Spleen (tissue), 7 donors: ENCODE results near the gene XRCC4.

Experiments
- CTCF ChIP-seq, 11 experiments: fragments of 200-600 bp in 7 of 11; fragments of 450-650 bp in 4 of 11; sonication (generic) in 4 of 11; IDR thresholded peaks in 8 of 11; conservative IDR thresholded peaks in 3 of 11; 1 replicate in 7 of 11; 2 replicates in 4 of 11; pipeline versions ENCODE4 v1.4.0 to v1.8.0; 2016 to 2021; ENCODE audit warnings: antibody characterized with exemption in 11 of 11, inconsistent platforms in 4 of 11, mild to moderate bottlenecking in 1 of 11
- POLR2AphosphoS5 ChIP-seq, 3 donors: sonication (generic); formaldehyde crosslinking; IDR thresholded peaks; one replicate each; pipeline ENCODE4 v1.5.1; 2017; ENCODE audit warnings: antibody characterized with exemption in 3 of 3
- donor health status: DM: no; HTN: no; CAD: no; lungs with moderate emphysema.
- donor health status: DM: no; HTN: no; CAD: no.
- donor health status: DM: no; HTN: no; CAD: no.

DNA sequence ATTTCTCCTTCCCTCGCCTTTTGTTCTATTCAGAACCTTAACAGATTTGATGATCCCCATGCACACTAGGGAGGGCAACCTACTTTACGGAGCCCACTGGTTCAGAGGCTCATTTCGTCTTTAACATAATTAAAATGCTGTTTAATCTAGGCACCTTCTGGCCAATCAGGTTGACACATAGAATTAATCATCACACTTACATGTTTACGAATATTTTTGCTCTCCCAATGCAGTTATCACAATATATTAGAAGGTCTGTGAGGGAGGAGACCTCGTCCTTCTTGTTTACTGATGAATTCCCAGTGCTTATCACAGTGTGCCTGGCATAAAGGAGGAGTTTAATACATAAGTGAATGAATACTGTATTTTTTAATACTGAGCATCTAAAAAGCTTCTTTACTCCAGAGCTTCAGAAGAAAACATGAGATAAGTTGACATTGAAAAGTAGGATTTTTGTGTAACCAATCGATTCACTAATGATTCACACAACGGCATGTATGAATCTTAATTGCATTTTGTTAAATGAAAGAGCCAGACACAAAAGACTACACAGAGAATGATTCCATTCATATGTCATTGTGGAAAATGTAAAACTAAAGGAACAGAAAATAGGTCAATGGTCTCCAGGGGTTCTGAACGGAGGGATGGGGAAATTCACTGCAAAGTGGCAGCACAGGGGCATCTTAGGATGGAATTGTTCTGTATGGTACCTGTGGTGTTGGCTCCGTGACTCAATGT, 315.6 kb downstream of the XRCC4 start:
- TF ChIP-seq CTCF (IDR thresholded peaks at IDR 0.05 in 8 of 11, conservative IDR thresholded peaks at IDR 0.05 in 3 of 11) (no peak), POLR2AphosphoS5 (IDR thresholded peaks at IDR 0.05) (no peak)
